HG02571 (cell line): ENCODE results near the gene KIAA1217.
"Not testable (repeated sequence)": the region's sequence is repeated elsewhere in the genome, so short reads cannot be mapped to it uniquely, and the experiment has no call there.

Experiments used
- ATAC-seq: cut with Tn5 transposase; IDR thresholded peaks from one replicate; pipeline ENCODE4 v1.9.1; 2021; ENCODE audit warnings: mild to moderate bottlenecking, moderate library complexity; ENCODE audit not compliant: unreplicated experiment

KIAA1217 gene

GRCh38 chr10:24459836-24460235 lies 250.9 kb downstream of the KIAA1217 start:
- ATAC-seq, result no peak

GRCh38 chr10:24462291-24462813 lies 253.4 kb downstream of the KIAA1217 start:
- ATAC-seq, result no peak

- no peak for ATAC-seq
These were observed 254.1 kb downstream of the KIAA1217 start for GRCh38 chr10:24462889-24463552.

GRCh38 chr10:24463611-24464426 lies 254.9 kb downstream of the KIAA1217 start:
- peak; percentile 67 for ATAC-seq

- ATAC-seq, result no peak
These were observed 256.4 kb downstream of the KIAA1217 start for GRCh38 chr10:24465124-24465874.

DNA sequence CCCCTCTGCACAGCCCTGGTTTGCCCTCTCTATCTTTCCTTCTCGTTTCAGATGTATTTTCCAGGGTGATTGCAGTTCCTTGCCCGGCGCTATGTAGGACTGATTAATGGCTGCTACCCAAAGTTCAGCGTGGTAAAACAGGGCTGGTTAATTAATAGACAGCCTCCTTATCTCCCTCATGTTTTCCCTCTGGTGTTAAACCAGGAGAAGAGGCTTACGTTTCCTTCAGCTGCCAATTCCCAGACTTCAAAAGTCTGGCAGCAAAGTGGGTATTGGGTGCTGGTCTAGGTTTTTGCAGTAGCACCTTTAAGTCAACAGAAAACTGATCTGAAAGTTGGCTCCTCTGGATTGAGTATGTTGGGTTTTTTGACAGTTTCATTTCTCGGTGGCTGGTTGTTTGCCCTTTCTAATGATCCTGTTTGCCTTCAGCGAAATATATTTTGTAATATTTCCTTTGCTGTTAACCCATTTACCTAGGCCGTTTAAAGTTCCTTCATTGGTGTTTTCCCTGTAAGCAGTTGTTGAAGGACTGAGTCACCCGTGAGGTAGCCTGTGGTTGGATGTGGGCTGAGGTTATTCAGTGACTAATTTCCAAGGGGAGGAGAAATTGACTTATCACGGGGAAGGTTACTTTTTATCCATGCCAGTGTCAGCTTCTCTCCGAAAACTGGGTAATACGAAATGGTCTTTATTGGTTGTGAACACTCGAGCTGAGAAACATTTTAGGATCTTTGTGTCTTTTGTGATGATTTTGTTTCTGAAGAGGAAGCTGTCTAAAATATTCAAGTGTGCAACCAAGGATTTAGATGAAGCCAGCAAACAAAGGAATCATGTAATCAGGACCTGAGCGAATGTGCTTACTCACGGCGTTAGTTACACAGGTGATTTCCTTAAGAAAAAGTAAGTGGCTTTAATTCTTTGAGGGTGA lies 257.2 kb downstream of the KIAA1217 start:
- ATAC-seq, result peak; percentile 42

- no peak for ATAC-seq
These were observed 258.2 kb downstream of the KIAA1217 start for GRCh38 chr10:24467136-24467535.

DNA sequence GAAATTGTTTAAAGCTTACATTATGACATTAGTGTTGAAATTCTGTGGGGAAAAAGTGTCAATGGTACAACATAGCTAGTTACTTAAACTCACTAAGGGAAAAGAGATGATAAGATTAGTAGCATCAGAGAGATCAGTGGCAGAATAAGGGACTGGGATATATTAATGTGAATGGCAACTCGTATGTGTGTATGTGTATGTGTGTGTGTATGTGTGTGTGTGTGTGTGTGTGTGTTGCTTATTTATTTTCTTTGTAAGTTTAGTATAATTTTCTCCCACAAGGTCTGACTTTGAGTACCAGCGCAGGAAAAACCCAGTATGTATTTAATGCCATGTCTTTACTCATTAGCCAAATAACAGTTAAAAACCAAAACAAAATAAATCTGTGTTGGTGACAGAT lies 258.7 kb downstream of the KIAA1217 start:
- ATAC-seq, result no peak

DNA sequence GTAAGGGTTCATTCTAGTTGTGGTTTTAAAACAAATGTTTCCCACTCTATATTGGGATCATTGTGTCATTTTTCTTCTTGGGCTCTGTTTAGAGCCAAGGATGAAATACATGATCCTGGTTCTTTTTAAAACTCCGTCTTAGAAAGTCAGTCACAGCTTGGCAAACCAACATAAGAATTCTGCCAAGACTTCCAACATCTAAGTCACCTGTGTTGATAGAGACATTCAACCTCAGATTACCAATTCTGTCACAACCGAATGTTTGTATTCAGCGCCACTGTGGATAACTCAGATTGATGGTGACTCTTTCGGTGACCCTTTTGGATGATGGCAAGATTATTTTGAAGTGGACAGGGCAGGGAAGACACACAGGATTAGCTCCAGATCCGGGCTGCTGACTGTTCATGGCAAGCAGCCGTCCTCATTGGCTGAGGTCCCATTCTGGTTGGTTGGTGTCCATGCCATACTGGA lies 259.4 kb downstream of the KIAA1217 start:
- no peak for ATAC-seq

DNA sequence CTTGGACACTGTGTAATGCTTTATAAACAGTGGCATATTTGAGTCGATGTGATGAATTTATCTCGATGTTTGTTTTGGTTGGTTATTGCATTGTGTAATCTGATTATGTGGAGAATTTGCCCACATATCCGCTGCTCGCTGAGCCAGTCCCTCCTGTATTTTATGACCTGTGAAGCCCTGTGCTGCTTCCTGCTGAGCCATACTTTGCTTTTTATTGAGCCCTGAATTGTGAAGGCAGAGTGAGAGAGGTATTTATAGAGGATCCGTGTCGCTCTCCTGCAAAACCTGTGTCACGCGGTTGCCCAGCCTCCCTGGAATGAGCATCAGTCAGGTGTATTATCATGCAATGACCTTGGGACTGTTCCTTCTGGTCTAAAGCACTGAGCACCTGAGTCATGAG lies 261.1 kb downstream of the KIAA1217 start:
- ATAC-seq, result no peak

GRCh38 chr10:24475598-24475997 lies 266.7 kb downstream of the KIAA1217 start:
- no peak for ATAC-seq

DNA sequence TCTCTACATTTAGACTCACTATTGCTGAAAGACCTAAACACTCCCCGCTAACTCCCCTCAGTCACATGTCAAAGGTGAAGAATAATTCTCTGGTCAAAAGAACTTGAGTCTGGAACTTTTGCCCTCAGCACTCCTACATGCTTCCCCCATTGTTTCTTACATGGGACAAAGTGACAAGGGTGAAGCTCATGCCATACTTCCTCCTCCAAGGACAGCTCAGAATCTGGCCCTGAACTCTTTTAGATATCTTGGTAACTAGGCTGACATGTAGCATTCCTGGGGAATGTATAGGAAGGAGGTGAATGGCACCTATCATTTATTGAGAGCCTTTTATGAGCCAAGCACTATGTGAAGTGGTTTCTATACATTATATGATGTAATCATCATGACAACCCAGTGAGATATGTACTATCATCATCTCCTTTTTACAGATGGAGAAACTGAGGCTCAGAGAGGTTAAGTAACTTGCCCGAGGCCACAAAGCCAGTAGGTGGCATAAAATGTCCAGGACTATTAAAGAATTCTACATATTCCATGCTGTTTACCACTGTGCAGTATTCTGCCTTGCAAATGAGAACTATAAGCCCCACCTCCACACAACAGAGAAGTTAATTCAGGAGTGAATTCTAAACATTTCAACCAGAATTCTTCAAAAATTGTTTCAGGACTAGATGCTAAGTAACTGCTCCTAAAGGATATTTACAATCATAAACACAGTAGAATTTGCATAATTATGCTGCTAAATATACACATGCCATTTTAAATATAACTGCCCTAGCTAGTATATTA lies 268.2 kb downstream of the KIAA1217 start:
- no peak for ATAC-seq

GRCh38 chr10:24477915-24478314 lies 269.0 kb downstream of the KIAA1217 start:
- ATAC-seq, result no peak

DNA sequence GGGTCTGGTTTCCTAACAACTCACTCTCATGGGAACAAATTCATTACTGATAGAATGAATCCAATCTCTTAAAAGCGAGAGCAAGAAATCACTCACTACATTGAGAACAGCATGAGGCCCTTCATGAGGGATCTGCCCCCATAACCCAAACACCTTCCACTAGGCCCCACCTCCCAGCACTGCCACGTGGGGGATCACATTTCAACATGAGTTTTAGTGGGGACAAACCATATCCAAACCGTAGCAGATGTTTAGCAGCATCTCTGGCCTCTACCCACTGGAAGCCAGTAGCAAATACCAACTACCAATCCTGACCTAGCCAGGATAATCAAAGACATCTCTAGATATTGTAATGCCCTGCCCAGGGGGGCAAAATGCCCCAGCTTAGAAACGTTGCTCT lies 270.9 kb downstream of the KIAA1217 start:
- ATAC-seq, result no peak

DNA sequence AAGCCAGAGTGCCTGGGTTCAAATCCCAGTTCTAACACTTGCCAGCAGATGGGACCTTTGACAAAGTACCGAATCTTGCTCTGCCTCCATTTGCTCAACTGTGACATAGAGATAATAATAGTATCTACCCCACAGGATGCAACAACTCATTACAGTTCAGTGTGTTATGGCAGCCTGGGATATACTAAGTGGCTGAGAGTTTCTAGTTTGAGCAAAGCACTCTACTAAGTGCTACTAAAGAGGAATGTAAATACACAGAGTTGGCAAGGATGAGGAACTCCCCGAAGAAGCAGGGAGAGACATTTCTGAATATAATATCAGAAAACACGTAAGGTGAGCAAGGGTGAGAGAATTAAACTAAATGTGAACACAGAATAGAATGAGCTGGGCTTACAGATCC lies 271.5 kb downstream of the KIAA1217 start:
- no peak for ATAC-seq

DNA sequence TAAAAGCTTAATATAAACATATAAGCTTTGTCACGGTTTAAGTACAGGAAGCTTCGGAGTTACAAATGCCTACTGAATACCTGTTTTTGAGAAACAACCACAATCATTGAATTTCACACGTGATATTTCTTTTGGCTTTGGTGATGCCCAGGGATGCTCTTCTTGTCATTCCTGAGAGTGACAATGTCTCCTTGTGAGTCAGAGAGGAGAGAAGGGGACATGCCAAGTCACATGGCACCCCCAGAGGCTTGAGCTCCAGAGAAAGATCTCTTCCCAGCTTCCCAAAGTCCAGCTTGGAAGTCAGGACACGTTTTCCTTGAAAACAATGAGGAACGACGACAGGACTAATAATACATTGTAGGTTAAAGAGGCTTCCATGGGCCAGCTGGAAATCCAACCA lies 272.3 kb downstream of the KIAA1217 start:
- ATAC-seq, result no peak

GRCh38 chr10:24482713-24483112 lies 273.8 kb downstream of the KIAA1217 start:
- ATAC-seq, result not testable (repeated sequence)

GRCh38 chr10:24483701-24484100 lies 274.8 kb downstream of the KIAA1217 start:
- peak; percentile 85 for ATAC-seq

DNA sequence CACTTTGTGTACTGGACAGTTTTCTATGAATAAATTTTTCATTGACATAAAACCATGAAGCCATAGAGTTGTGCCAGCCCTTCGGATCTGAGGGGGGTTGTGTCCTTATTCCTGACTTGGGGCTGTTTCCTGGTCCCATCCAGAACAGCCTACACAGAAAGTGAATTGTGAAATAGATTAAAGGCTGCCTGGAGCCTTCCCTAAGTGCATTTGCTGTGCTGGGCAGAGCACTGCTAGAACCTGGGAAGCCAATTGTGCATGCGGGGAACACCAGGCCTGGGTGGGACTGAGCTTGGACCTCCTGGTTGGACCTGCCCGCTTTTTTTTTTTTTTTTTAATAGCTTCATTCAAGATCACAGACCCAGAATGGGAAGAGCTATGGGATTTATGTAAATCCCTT lies 275.8 kb downstream of the KIAA1217 start:
- ATAC-seq, result no peak
